ENCODE data around the gene ATF6. TPM values are rescaled to one million over a fixed set of nuclear protein-coding genes. Genes with fewer than 3 reads are reported as not detected.
A peak's percentile ranks its signal among the peaks of the same experiment; 100 is the strongest.

ATF6 gene
- total RNA-seq, 1 experiment from 2014 or later = 35.3 TPM

GRCh38 chr1:161730050-161730564, 36.0 kb upstream of the ATF6 start:
- H3K36me3 Mint-ChIP-seq (ENCODE audit: insufficient read depth, unreplicated experiment) = peaks cover 29% of the 10 kb centered on the region
- CTCF ChIA-PET = no interaction called here
- no peaks in the 10 kb centered on the region for H3K9me3 Mint-ChIP-seq (ENCODE audit: low read depth, unreplicated experiment)
- no peaks in the 10 kb centered on the region for H3K27me3 Mint-ChIP-seq (ENCODE audit: unreplicated experiment)
- no peak for TF ChIP-seq CTCF (IDR thresholded peaks at IDR 0.05; ENCODE audit: unreplicated experiment)
- peaks cover 66% of the 10 kb centered on the region for H3K4me1 Mint-ChIP-seq (ENCODE audit: low read depth, unreplicated experiment)
- peak; percentile 27 for DNase-seq
- H3K27ac Mint-ChIP-seq (ENCODE audit: unreplicated experiment) = peak overlapping the region; percentile 17
- H3K4me3 Mint-ChIP-seq (ENCODE audit: low read depth, unreplicated experiment) = no peak overlapping the region
- intact Hi-C loops (cut with micrococcal nuclease; ENCODE audit: unreplicated experiment) = no loop called here
- no TSS peak for BruUV-seq (replicated peaks)

GRCh38 chr1:161731241-161731640, 34.9 kb upstream of the ATF6 start:
- Mint-ChIP-seq H3K27me3 (ENCODE audit: unreplicated experiment) (no peaks in the 10 kb centered on the region), H3K27ac (ENCODE audit: unreplicated experiment) (no peak overlapping the region), H3K36me3 (ENCODE audit: insufficient read depth, unreplicated experiment) (peaks cover 19% of the 10 kb centered on the region), H3K4me1 (ENCODE audit: low read depth, unreplicated experiment) (peaks cover 70% of the 10 kb centered on the region), H3K9me3 (ENCODE audit: low read depth, unreplicated experiment) (no peaks in the 10 kb centered on the region), H3K4me3 (ENCODE audit: low read depth, unreplicated experiment) (no peak overlapping the region)
- intact Hi-C loops (cut with micrococcal nuclease; ENCODE audit: unreplicated experiment) = no loop called here
- CTCF ChIA-PET = no interaction called here
- no TSS peak for BruUV-seq (replicated peaks)
- no peak for DNase-seq
- TF ChIP-seq CTCF (IDR thresholded peaks at IDR 0.05; ENCODE audit: unreplicated experiment) = no peak

- BruUV-seq (replicated peaks) = no TSS peak
- intact Hi-C loops (cut with micrococcal nuclease; ENCODE audit: unreplicated experiment) = no loop called here
- DNase-seq = no peak
- H3K36me3 Mint-ChIP-seq (ENCODE audit: insufficient read depth, unreplicated experiment) = peaks cover 9% of the 10 kb centered on the region
- peaks cover 79% of the 10 kb centered on the region for H3K4me1 Mint-ChIP-seq (ENCODE audit: low read depth, unreplicated experiment)
- no peaks in the 10 kb centered on the region for H3K9me3 Mint-ChIP-seq (ENCODE audit: low read depth, unreplicated experiment)
- peak overlapping the region; percentile 9 for H3K27ac Mint-ChIP-seq (ENCODE audit: unreplicated experiment)
- TF ChIP-seq CTCF (IDR thresholded peaks at IDR 0.05; ENCODE audit: unreplicated experiment) = no peak
- H3K27me3 Mint-ChIP-seq (ENCODE audit: unreplicated experiment) = no peaks in the 10 kb centered on the region
- CTCF ChIA-PET = no interaction called here
- H3K4me3 Mint-ChIP-seq (ENCODE audit: low read depth, unreplicated experiment) = no peak overlapping the region
Observed at GRCh38 chr1:161731981-161732718, 34.0 kb upstream of the ATF6 start.

- TF ChIP-seq CTCF (IDR thresholded peaks at IDR 0.05; ENCODE audit: unreplicated experiment) = no peak
- H3K27me3 Mint-ChIP-seq (ENCODE audit: unreplicated experiment) = no peaks in the 10 kb centered on the region
- H3K4me1 Mint-ChIP-seq (ENCODE audit: low read depth, unreplicated experiment) = peaks cover 79% of the 10 kb centered on the region
- H3K36me3 Mint-ChIP-seq (ENCODE audit: insufficient read depth, unreplicated experiment) = no peaks in the 10 kb centered on the region
- peak; percentile 61 for DNase-seq
- H3K27ac Mint-ChIP-seq (ENCODE audit: unreplicated experiment) = peak overlapping the region; percentile 27
- CTCF ChIA-PET = interaction anchor here (1.1 to 1.6 kb wide), 2 partner anchors 11 kb away, joined by 3 to 4 read pairs; no protein-coding TSS in a partner anchor
- no peak overlapping the region for H3K4me3 Mint-ChIP-seq (ENCODE audit: low read depth, unreplicated experiment)
- BruUV-seq (replicated peaks) = no TSS peak
- H3K9me3 Mint-ChIP-seq (ENCODE audit: low read depth, unreplicated experiment) = no peaks in the 10 kb centered on the region
- intact Hi-C loops (cut with micrococcal nuclease; ENCODE audit: unreplicated experiment) = no loop called here
Observed at GRCh38 chr1:161733526-161733925, 32.6 kb upstream of the ATF6 start.

All from Calu3 (cell line).